Measurements from ENCODE around the gene OR10A2. TPM values are rescaled to one million over a fixed set of nuclear protein-coding genes. Genes with fewer than 3 reads are reported as not detected.

Gene OR10A2
- total RNA-seq, 1 experiment from 2014 or later: not detected

- no peak overlapping the region for H3K14ac ChIP-seq (ENCODE audit: insufficient read depth, low read length)
- DNase-seq: no peak
- no peak overlapping the region for H3K9ac ChIP-seq (ENCODE audit: extremely low read depth, insufficient read length, low read length)
- no peak overlapping the region for H2BK20ac ChIP-seq (ENCODE audit: low read depth, low read length, poor library complexity, severe bottlenecking)
- no peaks in the 10 kb centered on the region for H3K27me3 ChIP-seq (ENCODE audit: insufficient read depth, low read length)
- WGBS (ENCODE audit: extremely low coverage, insufficient read length, low lambda C conversion rate): no CpG with 5 or more reads among the region's 1 CpG
- Mint-ChIP-seq H3K36me3 (ENCODE audit: insufficient read depth in 1 of 3, low read depth in 3 of 3) (no peaks in the 10 kb centered on the region), H3K27me3 (ENCODE audit: low read depth) (no peaks in the 10 kb centered on the region), H3K4me3 (no peak overlapping the region), H3K4me1 (no peaks in the 10 kb centered on the region), H3K27ac (no peak overlapping the region), H3K9me3 (no peaks in the 10 kb centered on the region)
- H3K4ac ChIP-seq (ENCODE audit: low read depth, low read length): no peak overlapping the region
- no peak overlapping the region for H2BK12ac ChIP-seq (ENCODE audit: insufficient read length, low read depth, low read length)
- H3K18ac ChIP-seq (ENCODE audit: insufficient read length, low read depth, low read length): no peak overlapping the region
- H2BK120ac ChIP-seq (ENCODE audit: low read depth, low read length, poor library complexity, severe bottlenecking): no peak overlapping the region
- H3K56ac ChIP-seq (ENCODE audit: insufficient read length, low read depth, low read length): no peak overlapping the region
- H3K9me3 ChIP-seq (ENCODE audit: control insufficient read depth, low read depth, low read length): no peaks in the 10 kb centered on the region
- H4K91ac ChIP-seq (ENCODE audit: insufficient read length, low read depth, low read length): no peak overlapping the region
- H2BK15ac ChIP-seq (ENCODE audit: low read depth, low read length): no peak overlapping the region
- H3K4me2 ChIP-seq (ENCODE audit: insufficient read depth, insufficient read length, low read length): no peak overlapping the region
- H3K23me2 ChIP-seq (ENCODE audit: insufficient read length, low read depth, low read length, poor library complexity, severe bottlenecking): no peaks in the 10 kb centered on the region
- H2AFZ ChIP-seq (ENCODE audit: low read length): no peak overlapping the region
- no peak overlapping the region for H3T11ph ChIP-seq (ENCODE audit: low read length)
- no peak overlapping the region for H4K8ac ChIP-seq (replicated peaks; ENCODE audit: insufficient read length, low read depth, low read length)
- TF ChIP-seq CTCF (conservative IDR thresholded peaks at IDR 0.05): no peak
- H3K79me1 ChIP-seq (ENCODE audit: insufficient read depth, low read depth, low read length, poor library complexity, severe bottlenecking): no peaks in the 10 kb centered on the region
- H4K5ac ChIP-seq (ENCODE audit: insufficient read length, low read depth, low read length): no peak overlapping the region
- H2AK5ac ChIP-seq (ENCODE audit: insufficient read length, low read length): no peak overlapping the region
- no peaks in the 10 kb centered on the region for H3K79me2 ChIP-seq (ENCODE audit: insufficient read depth, low read length)
- H2BK5ac ChIP-seq (ENCODE audit: insufficient read length, low read length): no peak overlapping the region
- no peak overlapping the region for H3K23ac ChIP-seq (ENCODE audit: insufficient read length, low read depth, low read length)
- H4K20me1 ChIP-seq (ENCODE audit: control insufficient read depth, insufficient read depth, insufficient read length): no peaks in the 10 kb centered on the region
- no peaks in the 10 kb centered on the region for H3K4me1 ChIP-seq (ENCODE audit: insufficient read depth, low read length)
- no peak overlapping the region for H3K27ac ChIP-seq (ENCODE audit: insufficient read length, low read depth, low read length)
Measured at GRCh38 chr11:6871278-6871677, 8.4 kb downstream of the OR10A2 start.
